Liver (tissue), 3 donors: Measurements from ENCODE around the gene NPR2.

ENCODE experiments used
- GABPA ChIP-seq, 2 donors: IDR thresholded peaks in 1 of 2; conservative IDR thresholded peaks in 1 of 2; 2 replicates each; pipeline ENCODE4 v1.6.1; 2016; ENCODE audit warnings: antibody characterized with exemption in 2 of 2, mild to moderate bottlenecking in 1 of 2, moderate library complexity in 1 of 2
- TF ChIP-seq, protein P1 (sequence below): fragments of 150-350 bp; IDR thresholded peaks from 2 replicates; pipeline ENCODE4 v1.5.1; 2017; ENCODE audit warnings: improper control_type of control experiment, low read depth, low read length; ENCODE audit not compliant: missing input control
- TF ChIP-seq, protein P2 (sequence below): IDR thresholded peaks from 2 replicates; pipeline ENCODE4 v1.6.1; 2016; ENCODE audit warnings: antibody characterized with exemption, mild to moderate bottlenecking
- donor health status: healthy.
- donor health status: healthy.

DNA sequence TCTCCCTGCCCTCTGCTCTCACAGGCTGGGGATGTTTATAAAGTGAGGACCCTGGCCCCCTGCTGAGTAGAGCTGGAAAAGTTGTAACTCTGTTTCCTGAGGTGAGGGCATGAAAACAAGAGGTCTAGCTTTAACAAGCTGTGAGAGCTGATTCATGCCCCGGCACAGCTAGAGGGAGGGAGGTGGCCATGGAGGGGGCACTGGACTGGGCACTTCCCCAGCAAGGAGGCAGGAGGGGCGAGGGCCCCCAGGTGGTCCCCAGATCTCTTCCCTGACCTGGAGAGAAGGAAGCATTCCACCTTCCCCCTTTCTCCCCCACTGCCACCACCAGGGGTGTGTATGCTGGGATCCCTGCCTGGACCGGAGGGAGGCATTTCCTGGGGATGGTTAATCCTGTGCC is 37.1 kb upstream of the NPR2 start, which contains the start of gene MSMP:
- no peak for TF ChIP-seq GABPA (IDR thresholded peaks at IDR 0.05 in 1 of 2, conservative IDR thresholded peaks at IDR 0.05 in 1 of 2)
- TF ChIP-seq, protein P1, sequence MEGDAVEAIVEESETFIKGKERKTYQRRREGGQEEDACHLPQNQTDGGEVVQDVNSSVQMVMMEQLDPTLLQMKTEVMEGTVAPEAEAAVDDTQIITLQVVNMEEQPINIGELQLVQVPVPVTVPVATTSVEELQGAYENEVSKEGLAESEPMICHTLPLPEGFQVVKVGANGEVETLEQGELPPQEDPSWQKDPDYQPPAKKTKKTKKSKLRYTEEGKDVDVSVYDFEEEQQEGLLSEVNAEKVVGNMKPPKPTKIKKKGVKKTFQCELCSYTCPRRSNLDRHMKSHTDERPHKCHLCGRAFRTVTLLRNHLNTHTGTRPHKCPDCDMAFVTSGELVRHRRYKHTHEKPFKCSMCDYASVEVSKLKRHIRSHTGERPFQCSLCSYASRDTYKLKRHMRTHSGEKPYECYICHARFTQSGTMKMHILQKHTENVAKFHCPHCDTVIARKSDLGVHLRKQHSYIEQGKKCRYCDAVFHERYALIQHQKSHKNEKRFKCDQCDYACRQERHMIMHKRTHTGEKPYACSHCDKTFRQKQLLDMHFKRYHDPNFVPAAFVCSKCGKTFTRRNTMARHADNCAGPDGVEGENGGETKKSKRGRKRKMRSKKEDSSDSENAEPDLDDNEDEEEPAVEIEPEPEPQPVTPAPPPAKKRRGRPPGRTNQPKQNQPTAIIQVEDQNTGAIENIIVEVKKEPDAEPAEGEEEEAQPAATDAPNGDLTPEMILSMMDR, result no peak
- TF ChIP-seq, protein P2, sequence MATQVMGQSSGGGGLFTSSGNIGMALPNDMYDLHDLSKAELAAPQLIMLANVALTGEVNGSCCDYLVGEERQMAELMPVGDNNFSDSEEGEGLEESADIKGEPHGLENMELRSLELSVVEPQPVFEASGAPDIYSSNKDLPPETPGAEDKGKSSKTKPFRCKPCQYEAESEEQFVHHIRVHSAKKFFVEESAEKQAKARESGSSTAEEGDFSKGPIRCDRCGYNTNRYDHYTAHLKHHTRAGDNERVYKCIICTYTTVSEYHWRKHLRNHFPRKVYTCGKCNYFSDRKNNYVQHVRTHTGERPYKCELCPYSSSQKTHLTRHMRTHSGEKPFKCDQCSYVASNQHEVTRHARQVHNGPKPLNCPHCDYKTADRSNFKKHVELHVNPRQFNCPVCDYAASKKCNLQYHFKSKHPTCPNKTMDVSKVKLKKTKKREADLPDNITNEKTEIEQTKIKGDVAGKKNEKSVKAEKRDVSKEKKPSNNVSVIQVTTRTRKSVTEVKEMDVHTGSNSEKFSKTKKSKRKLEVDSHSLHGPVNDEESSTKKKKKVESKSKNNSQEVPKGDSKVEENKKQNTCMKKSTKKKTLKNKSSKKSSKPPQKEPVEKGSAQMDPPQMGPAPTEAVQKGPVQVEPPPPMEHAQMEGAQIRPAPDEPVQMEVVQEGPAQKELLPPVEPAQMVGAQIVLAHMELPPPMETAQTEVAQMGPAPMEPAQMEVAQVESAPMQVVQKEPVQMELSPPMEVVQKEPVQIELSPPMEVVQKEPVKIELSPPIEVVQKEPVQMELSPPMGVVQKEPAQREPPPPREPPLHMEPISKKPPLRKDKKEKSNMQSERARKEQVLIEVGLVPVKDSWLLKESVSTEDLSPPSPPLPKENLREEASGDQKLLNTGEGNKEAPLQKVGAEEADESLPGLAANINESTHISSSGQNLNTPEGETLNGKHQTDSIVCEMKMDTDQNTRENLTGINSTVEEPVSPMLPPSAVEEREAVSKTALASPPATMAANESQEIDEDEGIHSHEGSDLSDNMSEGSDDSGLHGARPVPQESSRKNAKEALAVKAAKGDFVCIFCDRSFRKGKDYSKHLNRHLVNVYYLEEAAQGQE, result no peak
